Keratinocyte (primary cell): ENCODE results near the gene BTG4. TPM values are rescaled to one million over a fixed set of nuclear protein-coding genes. Genes with fewer than 3 reads are reported as not detected.

ENCODE experiments used
- DNase-seq: peaks from one replicate; pipeline ENCODE4 v3.0.0-alpha.2; 2011; ENCODE audit warnings: low read depth, missing footprints, low spot score
- FAIRE-seq: peaks from 2 replicates; lab custom pipeline; 2011; peaks lifted over from hg19 to GRCh38; lab: Jason Lieb, UNC
- H2AFZ ChIP-seq: 2 replicates; pipeline ENCODE4 v1.6.0; 2012; ENCODE audit warnings: low read length, control low read depth, inconsistent platforms; ENCODE audit not compliant: control insufficient read depth
- H3K27ac ChIP-seq: 2 replicates; pipeline ENCODE4 v1.5.1; 2011; ENCODE audit warnings: low read length; ENCODE audit not compliant: control insufficient read depth, insufficient read depth
- H3K27me3 ChIP-seq: 3 replicates; pipeline ENCODE4 v1.6.0; 2011; ENCODE audit warnings: low read length; ENCODE audit not compliant: control insufficient read depth, insufficient read depth; ENCODE audit errors: extremely low read depth
- H3K36me3 ChIP-seq, 2 experiments: 2 replicates in 1 of 2; 3 replicates in 1 of 2; pipeline ENCODE4 v1.5.1; 2011; ENCODE audit warnings: low read length in 2 of 2, mild to moderate bottlenecking in 1 of 2; ENCODE audit not compliant: control insufficient read depth in 2 of 2, insufficient read depth in 2 of 2; ENCODE audit errors: extremely low read depth in 1 of 2
- H3K4me1 ChIP-seq: 3 replicates; pipeline ENCODE4 v1.5.1; 2011; ENCODE audit warnings: low read length; ENCODE audit not compliant: control insufficient read depth, insufficient read depth; ENCODE audit errors: extremely low read depth
- H3K4me2 ChIP-seq: 3 replicates; pipeline ENCODE4 v1.6.0; 2011; ENCODE audit warnings: low read depth, low read length; ENCODE audit not compliant: control insufficient read depth, insufficient read depth; ENCODE audit errors: extremely low read depth
- H3K4me3 ChIP-seq, 3 experiments: fragments of 200-600 bp in 1 of 3; sonication (generic) in 1 of 3; 2 replicates in 2 of 3; 3 replicates in 1 of 3; pipeline ENCODE4 v1.5.1; 2011 to 2016; ENCODE audit warnings: low read length in 3 of 3, mild to moderate bottlenecking in 3 of 3, control low read depth in 2 of 3, inconsistent platforms in 1 of 3, low read depth in 1 of 3, mixed read lengths in 1 of 3, mixed run types in 1 of 3, moderate library complexity in 1 of 3; ENCODE audit not compliant: control insufficient read depth in 2 of 3, insufficient read depth in 2 of 3; ENCODE audit errors: extremely low read depth in 1 of 3
- H3K79me2 ChIP-seq: 2 replicates; pipeline ENCODE4 v1.6.0; 2012; ENCODE audit warnings: low read length; ENCODE audit not compliant: control insufficient read depth, insufficient read depth
- H3K9ac ChIP-seq: 3 replicates; pipeline ENCODE4 v1.6.0; 2011; ENCODE audit warnings: low read length; ENCODE audit not compliant: control insufficient read depth, insufficient read depth; ENCODE audit errors: extremely low read depth
- H3K9me1 ChIP-seq: 3 replicates; pipeline ENCODE4 v1.6.0; 2011; ENCODE audit warnings: low read length; ENCODE audit not compliant: control insufficient read depth, insufficient read depth; ENCODE audit errors: extremely low read depth
- H3K9me3 ChIP-seq: 2 replicates; pipeline ENCODE4 v1.5.1; 2012; ENCODE audit warnings: low read depth, low read length; ENCODE audit not compliant: control insufficient read depth
- H4K20me1 ChIP-seq: 3 replicates; pipeline ENCODE4 v1.6.0; 2011; ENCODE audit warnings: low read length; ENCODE audit not compliant: control insufficient read depth, insufficient read depth; ENCODE audit errors: extremely low read depth
- EZH2 ChIP-seq: IDR thresholded peaks from one replicate; pipeline ENCODE4 v1.6.1; 2012; ENCODE audit warnings: inconsistent platforms, mild to moderate bottlenecking, low read length, moderate library complexity
- dilution Hi-C: fragments of 300-500 bp; cut with MboI; formaldehyde crosslinking; loops from one replicate; pipeline ENCODE4 v1.7.0; 2020; ENCODE audit warnings: low sequenced_read_pairs; ENCODE audit not compliant: extremely low pct_ligation_motif_present
- polyA plus RNA-seq, 5 experiments: library from polyadenylated mRNA; depleted of rRNA in 3 of 5; stranded (reverse) in 3 of 5; stranded (forward) in 1 of 5; unstranded in 1 of 5; fragments of >200 nt; gene quantifications; 1 replicate in 1 of 5; 2 replicates in 3 of 5; 3 replicates in 1 of 5; pipeline versions ENCODE4 v1.2.1 to v1.2.3, GENCODE V29; 2011 to 2012; ENCODE audit warnings: missing spikeins in 2 of 5, low read depth in 1 of 5, low replicate concordance in 1 of 5
- TF ChIP-seq, protein P1 (sequence below), 3 experiments: IDR thresholded peaks in 1 of 3; conservative IDR thresholded peaks in 1 of 3; optimal IDR thresholded peaks in 1 of 3; 2 replicates in 2 of 3; 3 replicates in 1 of 3; pipeline versions ENCODE3 to v1.5.1; 2011; ENCODE audit warnings: low read length in 3 of 3, mild to moderate bottlenecking in 3 of 3, moderate library complexity in 2 of 3, control low read depth in 1 of 3, inconsistent platforms in 1 of 3; ENCODE audit not compliant: insufficient read depth in 2 of 3; ENCODE audit errors: extremely low read depth in 1 of 3

The BTG4 gene
- polyA plus RNA-seq, 1 donor (not counting 4 experiments of a cell fraction or from before 2014, with no cell fraction given): 0.12 TPM

- peak within 1 kb of the TSS; percentile 30 to 65 (median 50) for H3K4me3 ChIP-seq
- peaks cover 23% of the 10 kb centered on the region for H3K27me3 ChIP-seq
- H3K9ac ChIP-seq: peak within 1 kb of the TSS; percentile 46
- H2AFZ ChIP-seq: peak within 1 kb of the TSS; percentile 64
- dilution Hi-C loops: no loop called here
- no peaks in the 10 kb centered on the region for H3K9me3 ChIP-seq
- H3K9me1 ChIP-seq: no peaks in the 10 kb centered on the region
- H3K36me3 ChIP-seq: no peaks in the 10 kb centered on the region
- FAIRE-seq (no peak), DNase-seq (no peak)
- peak within 1 kb of the TSS; percentile 87 for H3K4me2 ChIP-seq
- no peak for TF ChIP-seq EZH2
- TF ChIP-seq, protein P1, sequence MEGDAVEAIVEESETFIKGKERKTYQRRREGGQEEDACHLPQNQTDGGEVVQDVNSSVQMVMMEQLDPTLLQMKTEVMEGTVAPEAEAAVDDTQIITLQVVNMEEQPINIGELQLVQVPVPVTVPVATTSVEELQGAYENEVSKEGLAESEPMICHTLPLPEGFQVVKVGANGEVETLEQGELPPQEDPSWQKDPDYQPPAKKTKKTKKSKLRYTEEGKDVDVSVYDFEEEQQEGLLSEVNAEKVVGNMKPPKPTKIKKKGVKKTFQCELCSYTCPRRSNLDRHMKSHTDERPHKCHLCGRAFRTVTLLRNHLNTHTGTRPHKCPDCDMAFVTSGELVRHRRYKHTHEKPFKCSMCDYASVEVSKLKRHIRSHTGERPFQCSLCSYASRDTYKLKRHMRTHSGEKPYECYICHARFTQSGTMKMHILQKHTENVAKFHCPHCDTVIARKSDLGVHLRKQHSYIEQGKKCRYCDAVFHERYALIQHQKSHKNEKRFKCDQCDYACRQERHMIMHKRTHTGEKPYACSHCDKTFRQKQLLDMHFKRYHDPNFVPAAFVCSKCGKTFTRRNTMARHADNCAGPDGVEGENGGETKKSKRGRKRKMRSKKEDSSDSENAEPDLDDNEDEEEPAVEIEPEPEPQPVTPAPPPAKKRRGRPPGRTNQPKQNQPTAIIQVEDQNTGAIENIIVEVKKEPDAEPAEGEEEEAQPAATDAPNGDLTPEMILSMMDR (optimal IDR thresholded peaks at IDR 0.05 in 1 of 3, IDR thresholded peaks at IDR 0.05 in 1 of 3, conservative IDR thresholded peaks at IDR 0.05 in 1 of 3; ENCODE audit: extremely low read depth in 1 of 3, insufficient read depth in 2 of 3, low read length in 3 of 3): no peak
- no peaks in the 10 kb centered on the region for H3K79me2 ChIP-seq
- H3K4me1 ChIP-seq: peaks cover 10% of the 10 kb centered on the region
- no peak within 1 kb of the TSS for H3K27ac ChIP-seq
- H4K20me1 ChIP-seq: no peaks in the 10 kb centered on the region
These were observed 28.1 kb upstream of the BTG4 start, which contains the start of gene LAYN for GRCh38 chr11:111540114-111540936. Gene LAYN (plus strand): TSS chr11:111540720. CDS start chr11:111540844, 124 bp downstream.

DNA sequence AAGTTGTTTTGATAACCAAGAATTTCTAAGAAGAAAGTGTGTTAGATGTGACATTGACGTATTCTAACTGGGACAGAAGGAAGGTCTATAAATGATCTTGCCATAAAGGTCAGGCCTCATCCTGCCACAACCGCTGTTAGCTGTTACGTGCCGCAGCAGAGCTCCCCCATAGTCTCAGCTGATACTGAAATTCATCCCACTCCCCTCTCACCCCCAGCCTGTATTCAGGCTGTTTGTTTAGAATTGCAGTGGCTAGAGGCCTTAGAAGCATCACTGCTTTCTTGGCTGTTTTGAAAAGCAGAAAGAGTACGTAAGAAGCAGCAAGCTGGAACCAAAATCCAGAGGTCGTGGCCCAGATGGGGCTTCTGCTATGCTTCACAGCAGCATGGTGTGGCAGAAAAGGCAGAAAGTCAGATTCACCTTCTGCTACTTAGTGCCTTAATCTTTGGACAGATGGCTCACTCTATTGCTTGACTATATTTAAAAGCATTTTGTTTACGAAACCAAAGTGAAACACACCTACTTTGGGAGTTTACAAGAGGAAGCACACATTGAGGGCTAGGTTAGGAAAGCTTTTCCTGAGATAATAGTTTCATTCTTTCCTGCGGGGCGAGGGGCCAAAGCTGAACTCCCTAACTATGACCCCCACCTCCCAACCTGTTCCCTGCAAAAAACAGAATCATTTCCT lies 27.4 kb upstream of the BTG4 start:
- TF ChIP-seq EZH2: no peak
- TF ChIP-seq, protein P1 (optimal IDR thresholded peaks at IDR 0.05 in 1 of 3, IDR thresholded peaks at IDR 0.05 in 1 of 3, conservative IDR thresholded peaks at IDR 0.05 in 1 of 3; ENCODE audit: extremely low read depth in 1 of 3, insufficient read depth in 2 of 3, low read length in 3 of 3): no peak
- Histone ChIP-seq H3K79me2 (no peaks in the 10 kb centered on the region), H3K4me2 (peak overlapping the region; percentile 87), H2AFZ (no peak overlapping the region), H3K9ac (no peak overlapping the region), H3K36me3 (no peaks in the 10 kb centered on the region), H3K4me1 (peaks cover 10% of the 10 kb centered on the region), H3K9me1 (no peaks in the 10 kb centered on the region), H3K27ac (no peak overlapping the region), H3K27me3 (peaks cover 23% of the 10 kb centered on the region), H3K9me3 (no peaks in the 10 kb centered on the region), H4K20me1 (no peaks in the 10 kb centered on the region), H3K4me3 (peak overlapping the region in 1 of 3 experiments; percentile 65)
- dilution Hi-C loops: no loop called here
- FAIRE-seq: no peak
- no peak for DNase-seq
